HG03432 (cell line): ENCODE results near the gene FKBP4.

Experiments used
- ATAC-seq: cut with Tn5 transposase; IDR thresholded peaks from one replicate; pipeline ENCODE4 v1.9.1; 2021; ENCODE audit warnings: mild to moderate bottlenecking, moderate library complexity; ENCODE audit not compliant: unreplicated experiment

The FKBP4 gene

DNA sequence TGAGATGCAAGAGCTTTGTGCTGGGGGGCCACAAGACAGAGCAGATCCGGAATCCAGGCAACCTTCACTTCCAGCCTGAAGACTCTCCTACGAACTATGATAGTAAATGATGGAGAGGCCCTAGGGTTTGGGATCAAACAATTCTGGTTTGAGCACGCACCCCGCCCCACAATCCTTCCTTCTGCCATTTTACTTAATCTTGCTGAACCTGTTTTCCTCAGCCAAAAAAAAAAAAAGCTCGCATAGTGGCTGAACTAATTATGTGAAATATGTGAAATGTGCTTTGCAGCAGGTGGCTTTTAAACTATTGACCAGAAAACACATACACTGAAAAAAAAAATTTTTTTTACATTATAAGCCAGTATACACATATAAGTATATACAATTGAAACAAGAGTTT lies 17.0 kb downstream of the FKBP4 start:
- ATAC-seq: no peak

DNA sequence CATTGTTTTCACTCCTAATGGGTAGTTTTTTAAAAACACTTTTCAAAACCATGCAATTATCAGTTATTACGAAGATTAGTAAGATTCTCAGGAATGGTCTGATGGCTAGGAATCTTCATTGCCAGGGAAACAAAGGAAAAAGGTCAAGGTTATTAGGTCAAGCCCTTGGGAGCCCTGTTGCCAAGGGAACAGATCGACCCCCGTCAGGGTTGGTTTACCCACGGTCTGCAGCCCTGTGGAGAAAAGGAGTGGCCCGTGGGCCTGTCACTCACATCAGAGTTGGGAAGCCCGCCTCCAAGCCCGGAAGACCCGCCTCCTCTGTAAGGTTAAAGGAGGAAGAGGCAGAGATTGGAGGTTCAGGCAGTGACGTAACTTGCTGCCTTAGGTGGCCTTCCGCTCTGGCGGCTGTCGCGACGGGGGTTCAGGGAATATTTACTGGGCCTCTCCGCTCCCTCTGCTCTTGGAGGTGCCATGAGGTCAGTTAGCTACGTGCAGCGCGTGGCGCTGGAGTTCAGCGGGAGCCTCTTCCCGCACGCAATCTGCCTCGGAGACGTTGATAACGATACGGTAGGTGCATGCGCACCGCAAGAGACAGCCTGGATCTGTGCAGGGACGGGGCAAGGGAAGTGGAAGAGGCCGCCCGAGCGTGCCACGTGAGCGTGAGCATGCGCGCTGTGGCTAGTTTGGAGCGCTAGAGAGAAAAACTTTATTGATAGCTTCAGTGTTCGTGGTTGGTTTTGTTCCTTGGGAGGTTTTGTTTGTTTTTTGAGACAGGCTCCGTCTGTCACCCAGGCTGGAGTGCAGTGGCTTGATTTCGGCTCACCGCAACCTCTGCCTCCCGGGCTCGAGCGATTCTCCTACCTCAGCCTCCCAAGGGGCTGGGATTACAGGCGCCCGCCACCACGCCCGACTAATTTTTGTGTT lies 17.8 kb downstream of the FKBP4 start, which contains the start of gene ITFG2:
ITFG2 (plus strand) TSS at position 379 of the 924 bp plus-strand sequence; CDS start at position 472, 93 bp downstream.
- ATAC-seq: peak; percentile 94

DNA sequence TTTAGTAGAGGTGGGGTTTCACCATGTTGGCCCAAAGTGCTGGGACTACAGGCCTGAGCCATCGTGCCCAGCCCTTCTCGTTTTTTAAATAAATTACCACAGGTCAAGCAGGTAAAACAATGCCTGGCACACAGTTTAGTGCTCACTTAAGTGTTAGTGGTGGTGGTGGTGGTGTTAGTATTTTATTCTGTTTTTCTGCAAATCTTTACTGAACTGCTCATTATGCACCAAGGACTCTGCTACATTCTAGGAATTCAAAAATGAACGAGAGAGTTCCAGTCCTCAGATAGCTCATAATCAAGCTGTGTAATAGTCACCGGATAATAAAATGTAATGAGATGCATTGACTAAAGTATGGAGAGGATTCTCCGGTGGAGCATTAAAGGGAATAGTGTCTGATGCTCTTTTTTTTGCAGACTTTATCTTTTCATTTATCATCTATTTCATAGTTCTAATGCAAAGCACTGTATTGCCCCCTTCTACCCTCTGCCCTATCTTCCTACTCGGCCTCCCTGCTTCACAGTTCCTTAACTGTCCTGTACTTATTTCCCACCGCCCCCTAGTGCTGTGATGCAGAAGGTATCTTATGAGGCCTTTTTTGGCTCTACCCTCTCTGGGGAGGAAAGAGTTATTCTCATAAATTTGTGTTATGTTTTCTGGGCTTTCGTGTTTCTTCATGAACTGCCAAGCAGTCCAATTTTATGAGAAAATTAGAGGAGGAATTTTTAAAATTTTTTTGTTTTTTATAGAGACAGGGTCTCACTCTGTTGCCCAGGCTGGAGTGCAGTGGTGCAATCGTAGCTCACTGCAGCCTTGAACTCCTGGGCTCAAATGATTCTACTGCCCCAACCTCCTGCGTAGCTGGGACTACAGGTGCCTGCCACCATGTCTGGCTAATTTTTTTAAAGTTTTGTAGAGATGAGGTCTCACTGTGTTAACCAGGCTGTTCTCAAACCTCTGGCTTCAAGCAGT lies 18.7 kb downstream of the FKBP4 start:
- peak; percentile 42 for ATAC-seq

- no peak for ATAC-seq
Observed at GRCh38 chr12:2819810-2820209, 25.0 kb downstream of the FKBP4 start.

GRCh38 chr12:2820432-2820831 lies 25.7 kb downstream of the FKBP4 start:
- ATAC-seq: no peak

DNA sequence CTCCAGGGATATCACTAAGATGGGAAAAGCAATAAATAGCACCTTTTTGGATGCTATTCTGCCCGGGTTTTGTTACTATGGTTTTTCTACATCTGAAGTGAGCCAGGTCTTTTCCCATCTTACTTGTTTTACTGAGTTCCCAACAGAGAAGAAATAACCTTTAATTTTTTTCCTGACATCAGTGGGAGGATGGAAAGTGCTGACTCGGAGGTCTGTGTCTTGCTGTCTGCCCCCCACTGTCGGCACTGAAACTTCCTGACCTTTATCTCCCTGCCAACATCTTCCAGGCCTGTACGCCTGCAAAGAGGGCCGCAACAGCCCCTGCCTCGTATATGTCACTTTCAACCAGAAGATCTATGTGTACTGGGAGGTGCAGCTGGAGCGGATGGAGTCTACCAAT lies 28.7 kb downstream of the FKBP4 start:
- ATAC-seq: no peak

- no peak for ATAC-seq
Observed at GRCh38 chr12:2824541-2824940, 29.8 kb downstream of the FKBP4 start.

DNA sequence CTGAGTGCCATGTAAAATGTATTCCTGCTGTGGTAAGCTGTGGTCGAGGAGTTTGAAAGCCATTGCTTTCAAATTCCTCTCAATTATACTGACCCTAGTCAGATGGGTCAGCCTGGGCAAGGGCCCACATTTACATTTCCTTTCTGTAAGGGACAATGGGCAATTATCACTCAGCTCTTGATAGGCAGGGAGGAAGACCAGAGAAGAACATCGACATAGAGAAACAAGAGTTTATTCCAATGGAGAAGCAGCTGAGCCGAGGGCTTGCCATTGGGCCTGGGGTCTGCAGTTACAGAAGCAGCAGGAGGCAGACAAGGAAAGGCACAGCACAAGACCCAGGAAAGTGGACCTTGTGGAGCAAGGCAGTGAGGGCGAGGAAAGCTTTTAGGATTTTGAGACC lies 30.4 kb downstream of the FKBP4 start:
- ATAC-seq: no peak

DNA sequence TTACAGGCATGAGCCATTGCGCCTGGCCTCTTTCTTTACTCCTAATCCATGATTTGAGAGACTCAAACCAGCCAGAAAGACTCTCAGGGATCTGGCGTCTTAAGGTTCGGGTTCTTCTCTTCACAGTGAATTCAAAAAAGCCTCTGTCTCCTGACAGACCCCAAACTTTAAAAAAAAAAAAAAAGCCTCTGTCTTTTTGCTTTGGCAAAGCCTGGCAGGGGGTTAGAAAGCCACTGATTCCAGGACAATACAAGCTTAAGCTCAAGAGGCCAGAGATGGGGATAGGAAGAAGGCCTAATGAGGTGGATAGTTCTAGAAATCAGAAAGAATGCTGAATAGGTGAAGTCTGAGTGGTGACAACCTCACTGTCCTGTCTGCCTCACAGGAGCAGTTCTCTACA lies 31.3 kb downstream of the FKBP4 start:
- no peak for ATAC-seq

GRCh38 chr12:2826721-2827515 lies 32.1 kb downstream of the FKBP4 start:
- no peak for ATAC-seq

- ATAC-seq: no peak
Observed at GRCh38 chr12:2829275-2829674, 34.5 kb downstream of the FKBP4 start.

GRCh38 chr12:2832550-2833127 lies 37.9 kb downstream of the FKBP4 start:
- ATAC-seq: no peak

DNA sequence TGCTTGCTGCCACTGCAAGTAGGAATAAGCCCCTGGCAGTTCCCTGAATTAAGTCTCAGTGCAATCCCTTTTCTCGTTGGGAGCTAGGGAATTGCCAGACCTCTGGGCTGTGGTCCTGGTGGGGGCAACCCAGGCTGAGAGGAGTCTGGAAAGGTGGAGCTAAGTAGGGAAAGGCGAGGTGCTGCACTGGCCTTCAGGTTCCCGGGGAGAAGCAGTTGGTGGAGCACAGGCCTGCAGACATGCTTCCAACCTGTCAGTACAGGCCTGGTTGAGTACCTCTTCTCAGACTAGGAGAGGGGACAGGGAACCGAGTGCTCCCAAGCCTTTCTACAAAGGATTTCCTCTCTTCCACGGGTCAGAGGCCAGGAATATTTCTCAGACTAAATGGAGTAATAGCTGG lies 38.6 kb downstream of the FKBP4 start:
- ATAC-seq: no peak

- ATAC-seq: no peak
Observed at GRCh38 chr12:2833810-2834209, 39.0 kb downstream of the FKBP4 start.

DNA sequence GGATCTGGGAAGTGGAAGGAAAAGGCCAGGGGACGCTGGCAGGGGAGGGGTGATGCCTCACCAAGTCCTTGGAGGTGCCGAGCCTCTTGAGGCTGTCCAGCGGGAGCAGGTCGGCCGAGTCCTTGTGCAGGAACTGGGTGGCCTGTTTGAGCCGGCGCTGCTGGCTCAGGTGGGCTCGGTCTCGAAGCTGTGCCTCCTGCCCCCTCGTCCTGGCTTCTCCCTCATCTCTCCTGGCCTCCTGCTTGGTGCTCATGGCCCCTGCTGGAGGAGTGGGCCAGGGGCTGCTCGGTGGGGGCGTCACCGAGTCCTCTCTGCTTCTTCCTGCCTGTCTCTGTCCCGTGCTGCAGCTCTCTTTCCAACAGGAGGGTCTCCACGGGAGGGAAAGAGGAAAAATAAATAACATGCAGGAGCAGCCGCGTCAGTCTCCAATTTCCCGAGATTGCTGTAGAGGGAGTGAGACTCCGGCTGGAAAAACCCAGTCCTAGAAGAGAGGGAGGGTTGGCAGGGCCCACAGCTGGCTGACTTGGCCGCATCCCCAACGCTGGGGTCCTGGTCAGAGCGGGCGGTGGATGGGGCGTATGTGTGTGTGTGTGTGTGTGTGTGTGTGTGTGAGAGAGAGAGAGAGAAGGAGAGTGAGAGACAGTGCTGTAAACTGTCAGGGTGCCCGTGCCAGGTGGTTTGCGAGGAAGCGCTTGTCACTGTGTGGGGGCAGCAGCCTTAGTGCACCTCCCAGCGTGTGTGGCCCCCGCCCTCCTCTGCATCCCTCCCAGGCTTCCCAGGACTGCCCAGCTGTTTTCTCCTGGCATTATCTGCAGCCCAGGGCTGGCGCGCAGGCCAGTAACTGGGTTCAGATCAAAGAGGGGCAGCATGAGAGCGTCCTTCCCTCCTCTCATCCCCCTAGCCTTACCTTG lies 40.1 kb downstream of the FKBP4 start, which contains the start of gene NRIP2:
NRIP2 (minus strand) TSS at position 455 of the 911 bp plus-strand sequence; CDS start at position 403, 52 bp downstream.
- no peak for ATAC-seq

- ATAC-seq: no peak
Observed at GRCh38 chr12:2835691-2836403, 41.1 kb downstream of the FKBP4 start.

DNA sequence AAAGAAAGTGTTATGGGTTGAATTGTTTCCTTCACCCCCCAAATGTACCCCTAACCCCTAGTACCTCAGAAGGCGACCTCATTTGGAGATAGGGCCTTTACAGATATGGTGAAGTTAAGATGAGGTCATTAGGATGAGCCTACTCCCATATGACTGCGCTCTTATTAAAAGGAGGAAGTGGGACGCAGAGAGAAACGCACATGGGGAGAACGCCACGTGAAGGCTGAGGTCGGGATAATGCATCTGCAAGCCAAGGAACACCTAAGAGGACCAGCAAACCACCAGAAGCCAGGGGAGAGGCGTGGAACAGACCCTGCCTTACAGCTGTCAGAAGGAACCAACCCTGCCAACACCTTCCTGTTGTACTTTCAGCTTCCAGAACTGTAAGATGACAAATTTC lies 41.8 kb downstream of the FKBP4 start:
- ATAC-seq: no peak

GRCh38 chr12:2841056-2841650 lies 46.4 kb downstream of the FKBP4 start:
- no peak for ATAC-seq
